CD4-positive, alpha-beta T cell (primary cell): ENCODE measurements around the gene TEDC2. TPM values are rescaled to one million over a fixed set of nuclear protein-coding genes. Genes with fewer than 3 reads are reported as not detected.

Source experiments
- ATAC-seq: fragments of 200-7000 bp; cut with Tn5 transposase; one replicate; pipeline ENCODE4 v1.10.0; 2022; ENCODE audit warnings: mild to moderate bottlenecking; ENCODE audit not compliant: poor library complexity
- CTCF ChIA-PET: fragments of 350-600 bp; sonication (Branson Sonifier 250); formaldehyde crosslinking; loops from one replicate; lab custom pipeline; 2021; ENCODE audit warnings: antibody characterized with exemption, inconsistent platforms; lab: Charles Lee
- POLR2A ChIA-PET: fragments of 350-600 bp; sonication (Branson Sonifier 250); formaldehyde crosslinking; loops from one replicate; lab custom pipeline; 2021; ENCODE audit warnings: antibody characterized with exemption, inconsistent platforms; lab: Charles Lee
- DNase-seq, 14 experiments: peaks; one replicate each; pipeline ENCODE4 v3.0.0-alpha.2; 2013 to 2020; ENCODE audit warnings: mixed read lengths in 2 of 14
- H3K27ac ChIP-seq, 2 donors: one replicate each; pipeline versions ENCODE4 v1.5.1 to v1.7.0; 2013; ENCODE audit warnings: low read length in 2 of 2, low read depth in 1 of 2, mild to moderate bottlenecking in 1 of 2
- H3K27me3 ChIP-seq, 2 experiments: 1 replicate in 1 of 2; 2 replicates in 1 of 2; pipeline versions ENCODE4 v1.6.1 to v1.7.0; 2013; ENCODE audit warnings: low read length in 2 of 2, control low read depth in 1 of 2, mild to moderate bottlenecking in 1 of 2, moderate library complexity in 1 of 2; ENCODE audit not compliant: insufficient read depth in 2 of 2, control insufficient read depth in 1 of 2
- H3K36me3 ChIP-seq: one replicate; pipeline ENCODE4 v1.6.1; 2013; ENCODE audit warnings: low read length, control low read depth; ENCODE audit not compliant: insufficient read depth
- H3K4me1 ChIP-seq: one replicate; pipeline ENCODE4 v1.6.1; 2013; ENCODE audit warnings: low read length, control low read depth; ENCODE audit not compliant: insufficient read depth
- H3K4me3 ChIP-seq: one replicate; pipeline ENCODE4 v1.5.1; 2013; ENCODE audit warnings: mild to moderate bottlenecking, low read length, moderate library complexity
- H3K9me3 ChIP-seq, 2 experiments: 1 replicate in 1 of 2; 2 replicates in 1 of 2; pipeline versions ENCODE4 v1.6.1 to v1.7.0; 2013; ENCODE audit warnings: low read length in 2 of 2, mild to moderate bottlenecking in 2 of 2, control low read depth in 1 of 2, moderate library complexity in 1 of 2; ENCODE audit not compliant: control insufficient read depth in 1 of 2, insufficient read depth in 1 of 2
- H3K27ac Mint-ChIP-seq: one replicate; pipeline ENCODE4 v1.8.0; 2020; ENCODE audit warnings: mixed read lengths
- H3K27me3 Mint-ChIP-seq: one replicate; pipeline ENCODE4 v1.8.0; 2021; ENCODE audit warnings: mixed read lengths
- H3K36me3 Mint-ChIP-seq: one replicate; pipeline ENCODE4 v1.8.0; 2021; ENCODE audit warnings: low read depth, mixed read lengths
- H3K4me1 Mint-ChIP-seq: one replicate; pipeline ENCODE4 v1.8.0; 2021; ENCODE audit warnings: low read depth, mixed read lengths
- H3K4me3 Mint-ChIP-seq: one replicate; pipeline ENCODE4 v1.8.0; 2020; ENCODE audit warnings: mild to moderate bottlenecking, mixed read lengths
- H3K9me3 Mint-ChIP-seq: one replicate; pipeline ENCODE4 v1.8.0; 2020; ENCODE audit warnings: mixed read lengths
- intact Hi-C, 2 experiments: fragments of 100-400 bp; cut with DNase I in 1 of 2; cut with micrococcal nuclease in 1 of 2; formaldehyde crosslinking; loops; one replicate each; pipeline versions ENCODE4 v1.15.1 to v1.9.0; 2023 to 2025; cut with DNase I, micrococcal nuclease
- total RNA-seq, 174 experiments: library from RNA in 2 of 174; stranded (reverse) in 2 of 174; gene quantifications; one replicate each; pipeline ENCODE4 v1.2.3 and lab custom pipeline; 2021 to 2026
- TF ChIP-seq, protein P1 (sequence below): fragments of 200-600 bp; IDR thresholded peaks from one replicate; pipeline ENCODE4 v1.8.0; 2022; ENCODE audit warnings: antibody characterized with exemption, mild to moderate bottlenecking

The TEDC2 gene
- total RNA-seq, 2 experiments from 2014 or later = 0.17 to 0.27 TPM

DNA sequence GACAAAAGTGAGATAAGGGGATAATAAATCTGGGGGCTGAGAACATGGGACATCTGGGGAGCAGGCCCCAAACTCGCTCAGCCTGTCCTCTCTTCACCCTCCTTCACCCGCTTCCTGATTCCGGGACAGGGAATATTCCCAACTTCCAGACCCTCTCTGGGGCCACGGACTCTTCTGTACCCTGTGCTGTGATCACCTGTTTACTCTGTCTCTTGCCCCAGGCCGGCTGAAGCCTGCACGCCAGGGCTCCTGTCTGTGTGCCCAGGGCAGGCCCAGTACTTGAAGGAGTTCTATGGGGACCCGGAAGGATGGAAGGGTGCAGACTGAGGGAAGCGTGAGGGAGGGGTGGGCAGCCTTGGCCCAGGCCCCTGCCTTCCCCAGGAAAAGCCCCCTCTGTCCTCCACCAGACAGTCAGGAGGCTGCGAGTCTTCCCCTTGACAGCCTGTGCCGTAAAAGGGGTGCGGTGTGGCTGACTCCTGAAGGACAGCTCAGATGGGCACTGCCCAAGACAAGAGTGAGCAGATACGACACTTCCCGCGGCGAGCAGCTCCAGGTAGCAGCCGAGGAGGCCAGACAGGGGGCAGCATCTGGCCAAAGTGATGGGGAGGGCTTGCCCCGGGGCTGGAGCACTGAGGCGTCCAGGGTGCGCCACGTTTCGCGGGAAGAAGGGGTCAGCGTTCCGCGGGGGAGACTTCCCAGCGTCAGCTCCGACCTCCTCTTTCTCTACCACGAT is 31.7 kb upstream of the TEDC2 start:
- Histone ChIP-seq H3K4me3 (peak overlapping the region; percentile 81), H3K27ac (no peak overlapping the region), H3K27me3 (no peaks in the 10 kb centered on the region), H3K4me1 (peaks cover 21% of the 10 kb centered on the region), H3K36me3 (peaks cover 10% of the 10 kb centered on the region), H3K9me3 (no peaks in the 10 kb centered on the region)
- ATAC-seq (no peak), DNase-seq (peak in 2 of 14 experiments; percentile 40 to 54)
- Mint-ChIP-seq H3K4me3 (peak overlapping the region; percentile 91), H3K9me3 (no peaks in the 10 kb centered on the region), H3K27ac (peak overlapping the region; percentile 54), H3K4me1 (peaks cover 25% of the 10 kb centered on the region), H3K36me3 (peaks cover 7% of the 10 kb centered on the region), H3K27me3 (no peaks in the 10 kb centered on the region)
- POLR2A ChIA-PET = interaction anchor here (1.7 to 1.9 kb wide), 2 partner anchors 13 to 92 kb away, joined by 4 to 6 read pairs; partner anchors contain the start of gene AMDHD2
- CTCF ChIA-PET = no interaction called here
- intact Hi-C loops = loop anchor here in 1 of 2 experiments (2.0 to 5.0 kb wide), 4 partner anchors 33 to 231 kb away; partner anchors contain the start of genes CASKIN1, CEMP1 and TEDC2
- TF ChIP-seq, protein P1, sequence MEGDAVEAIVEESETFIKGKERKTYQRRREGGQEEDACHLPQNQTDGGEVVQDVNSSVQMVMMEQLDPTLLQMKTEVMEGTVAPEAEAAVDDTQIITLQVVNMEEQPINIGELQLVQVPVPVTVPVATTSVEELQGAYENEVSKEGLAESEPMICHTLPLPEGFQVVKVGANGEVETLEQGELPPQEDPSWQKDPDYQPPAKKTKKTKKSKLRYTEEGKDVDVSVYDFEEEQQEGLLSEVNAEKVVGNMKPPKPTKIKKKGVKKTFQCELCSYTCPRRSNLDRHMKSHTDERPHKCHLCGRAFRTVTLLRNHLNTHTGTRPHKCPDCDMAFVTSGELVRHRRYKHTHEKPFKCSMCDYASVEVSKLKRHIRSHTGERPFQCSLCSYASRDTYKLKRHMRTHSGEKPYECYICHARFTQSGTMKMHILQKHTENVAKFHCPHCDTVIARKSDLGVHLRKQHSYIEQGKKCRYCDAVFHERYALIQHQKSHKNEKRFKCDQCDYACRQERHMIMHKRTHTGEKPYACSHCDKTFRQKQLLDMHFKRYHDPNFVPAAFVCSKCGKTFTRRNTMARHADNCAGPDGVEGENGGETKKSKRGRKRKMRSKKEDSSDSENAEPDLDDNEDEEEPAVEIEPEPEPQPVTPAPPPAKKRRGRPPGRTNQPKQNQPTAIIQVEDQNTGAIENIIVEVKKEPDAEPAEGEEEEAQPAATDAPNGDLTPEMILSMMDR = no peak

- ATAC-seq (no peak), DNase-seq (peak in 1 of 14 experiments; percentile 9)
- Mint-ChIP-seq H3K9me3 (no peaks in the 10 kb centered on the region), H3K4me1 (peaks cover 25% of the 10 kb centered on the region), H3K36me3 (peaks cover 12% of the 10 kb centered on the region), H3K27ac (peak overlapping the region; percentile 54), H3K4me3 (peak overlapping the region; percentile 91), H3K27me3 (no peaks in the 10 kb centered on the region)
- no peaks in the 10 kb centered on the region for H3K9me3 ChIP-seq
- ChIA-PET CTCF (no interaction called here), POLR2A (interaction anchor here (0.7 to 1.9 kb wide), 6 partner anchors 13 to 464 kb away, joined by 3 to 6 read pairs (median 4); partner anchors contain the start of genes AMDHD2, RPS2, TBC1D24 and TRAF7)
- H3K4me3 ChIP-seq = peak overlapping the region; percentile 81
- H3K4me1 ChIP-seq = peaks cover 19% of the 10 kb centered on the region
- H3K27ac ChIP-seq = no peak overlapping the region
- no peaks in the 10 kb centered on the region for H3K27me3 ChIP-seq
- H3K36me3 ChIP-seq = peaks cover 13% of the 10 kb centered on the region
- TF ChIP-seq, protein P1 = no peak
- intact Hi-C loops = loop anchor here in 1 of 2 experiments (2.0 to 5.0 kb wide), 4 partner anchors 32 to 231 kb away; partner anchors contain the start of genes CASKIN1, CEMP1 and TEDC2
Measured at GRCh38 chr16:2428784-2429033, 31.2 kb upstream of the TEDC2 start.

GRCh38 chr16:2429034-2429770 is 30.7 kb upstream of the TEDC2 start, which contains the start of gene CCNF:
Gene CCNF, plus strand, starts transcription at chr16:2429447. Its CDS starts 35 bp downstream, at chr16:2429482.
- H3K9me3 ChIP-seq = no peaks in the 10 kb centered on the region
- DNase-seq (peak; percentile 96 to 99 (median 98)), ATAC-seq (peak; percentile 97)
- Mint-ChIP-seq H3K36me3 (peaks cover 14% of the 10 kb centered on the region), H3K4me3 (peak within 1 kb of the TSS; percentile 93), H3K9me3 (no peaks in the 10 kb centered on the region), H3K27ac (peak within 1 kb of the TSS; percentile 62), H3K4me1 (peaks cover 25% of the 10 kb centered on the region), H3K27me3 (no peaks in the 10 kb centered on the region)
- peaks cover 19% of the 10 kb centered on the region for H3K4me1 ChIP-seq
- H3K36me3 ChIP-seq = peaks cover 13% of the 10 kb centered on the region
- intact Hi-C loops = loop anchor here in 1 of 2 experiments (2.0 to 5.0 kb wide), 4 partner anchors 32 to 232 kb away; partner anchors contain the start of genes CASKIN1, CEMP1 and TEDC2
- H3K27me3 ChIP-seq = no peaks in the 10 kb centered on the region
- POLR2A ChIA-PET = interaction anchor here (0.6 to 1.9 kb wide), 8 partner anchors 12 to 465 kb away, joined by 3 to 6 read pairs (median 4); partner anchors contain the start of genes AMDHD2, RPS2, TBC1D24 and TRAF7
- H3K4me3 ChIP-seq = peak within 1 kb of the TSS; percentile 81
- H3K27ac ChIP-seq = peak within 1 kb of the TSS in 1 of 2 donors; percentile 33
- TF ChIP-seq, protein P1 = no peak
- CTCF ChIA-PET = interaction anchor here (1.3 kb wide), 1 partner anchor 58 kb away, joined by 3 read pairs; no protein-coding TSS in a partner anchor
